ENCODE data around the gene GGT6.

The GGT6 gene

GRCh38 chr17:4541328-4542002 is 18.9 kb downstream of the GGT6 start:
- H3K4me3 ChIP-seq (ENCODE audit: severe bottlenecking): no peak overlapping the region
- peaks cover 65% of the 10 kb centered on the region for H3K36me3 ChIP-seq (ENCODE audit: low read depth)
- no peaks in the 10 kb centered on the region for H3K9me3 ChIP-seq (ENCODE audit: severe bottlenecking)
- H3K27ac ChIP-seq (ENCODE audit: poor library complexity, severe bottlenecking): no peak overlapping the region
- TF ChIP-seq, protein P1, sequence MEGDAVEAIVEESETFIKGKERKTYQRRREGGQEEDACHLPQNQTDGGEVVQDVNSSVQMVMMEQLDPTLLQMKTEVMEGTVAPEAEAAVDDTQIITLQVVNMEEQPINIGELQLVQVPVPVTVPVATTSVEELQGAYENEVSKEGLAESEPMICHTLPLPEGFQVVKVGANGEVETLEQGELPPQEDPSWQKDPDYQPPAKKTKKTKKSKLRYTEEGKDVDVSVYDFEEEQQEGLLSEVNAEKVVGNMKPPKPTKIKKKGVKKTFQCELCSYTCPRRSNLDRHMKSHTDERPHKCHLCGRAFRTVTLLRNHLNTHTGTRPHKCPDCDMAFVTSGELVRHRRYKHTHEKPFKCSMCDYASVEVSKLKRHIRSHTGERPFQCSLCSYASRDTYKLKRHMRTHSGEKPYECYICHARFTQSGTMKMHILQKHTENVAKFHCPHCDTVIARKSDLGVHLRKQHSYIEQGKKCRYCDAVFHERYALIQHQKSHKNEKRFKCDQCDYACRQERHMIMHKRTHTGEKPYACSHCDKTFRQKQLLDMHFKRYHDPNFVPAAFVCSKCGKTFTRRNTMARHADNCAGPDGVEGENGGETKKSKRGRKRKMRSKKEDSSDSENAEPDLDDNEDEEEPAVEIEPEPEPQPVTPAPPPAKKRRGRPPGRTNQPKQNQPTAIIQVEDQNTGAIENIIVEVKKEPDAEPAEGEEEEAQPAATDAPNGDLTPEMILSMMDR (IDR thresholded peaks at IDR 0.05; ENCODE audit: poor library complexity, severe bottlenecking): no peak
- DNase-seq (ENCODE audit: low spot score) (no peak), ATAC-seq (ENCODE audit: low read depth) (no peak)
- no peaks in the 10 kb centered on the region for H3K27me3 ChIP-seq (ENCODE audit: insufficient read depth, poor library complexity, severe bottlenecking)
- H3K4me1 ChIP-seq (ENCODE audit: insufficient read depth, poor library complexity, severe bottlenecking): no peaks in the 10 kb centered on the region

DNA sequence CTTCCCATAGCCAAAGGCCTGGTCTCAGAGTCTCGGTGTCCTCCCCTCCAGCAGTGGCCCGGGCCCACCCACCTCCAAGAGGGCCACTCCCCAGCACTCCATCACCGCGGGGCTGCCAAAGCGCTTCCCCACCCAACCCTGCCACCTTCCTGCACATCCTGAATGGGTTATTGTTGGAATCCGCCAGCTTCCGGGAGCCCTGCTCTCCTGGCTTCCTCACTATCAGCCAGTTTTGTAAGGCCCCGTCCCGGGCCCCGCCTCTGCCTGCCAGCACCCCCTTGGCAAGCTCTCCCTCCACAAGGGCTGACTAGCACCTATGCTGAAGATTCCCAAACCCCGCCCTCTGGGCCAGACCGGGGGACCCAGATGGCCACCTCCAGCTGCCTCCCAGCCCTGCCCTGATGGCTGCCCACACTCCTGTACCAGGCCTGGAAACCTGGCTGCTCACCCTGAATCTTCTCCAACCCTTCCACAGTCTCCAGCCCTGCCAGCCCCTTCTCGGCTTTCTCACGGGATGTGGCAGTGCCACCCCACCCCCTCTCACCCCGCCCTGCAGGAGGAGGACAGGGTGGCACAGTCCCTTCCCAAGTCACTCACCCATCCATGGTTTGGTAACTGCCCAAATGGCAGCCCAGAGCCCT is 19.6 kb downstream of the GGT6 start:
- ATAC-seq (ENCODE audit: low read depth) (no peak), DNase-seq (ENCODE audit: low spot score) (no peak)
- H3K36me3 ChIP-seq (ENCODE audit: low read depth): peaks cover 58% of the 10 kb centered on the region
- H3K27ac ChIP-seq (ENCODE audit: poor library complexity, severe bottlenecking): no peak overlapping the region
- H3K4me3 ChIP-seq (ENCODE audit: severe bottlenecking): no peak overlapping the region
- TF ChIP-seq, protein P1 (IDR thresholded peaks at IDR 0.05; ENCODE audit: poor library complexity, severe bottlenecking): no peak
- no peaks in the 10 kb centered on the region for H3K9me3 ChIP-seq (ENCODE audit: severe bottlenecking)
- H3K27me3 ChIP-seq (ENCODE audit: insufficient read depth, poor library complexity, severe bottlenecking): no peaks in the 10 kb centered on the region
- no peaks in the 10 kb centered on the region for H3K4me1 ChIP-seq (ENCODE audit: insufficient read depth, poor library complexity, severe bottlenecking)

DNA sequence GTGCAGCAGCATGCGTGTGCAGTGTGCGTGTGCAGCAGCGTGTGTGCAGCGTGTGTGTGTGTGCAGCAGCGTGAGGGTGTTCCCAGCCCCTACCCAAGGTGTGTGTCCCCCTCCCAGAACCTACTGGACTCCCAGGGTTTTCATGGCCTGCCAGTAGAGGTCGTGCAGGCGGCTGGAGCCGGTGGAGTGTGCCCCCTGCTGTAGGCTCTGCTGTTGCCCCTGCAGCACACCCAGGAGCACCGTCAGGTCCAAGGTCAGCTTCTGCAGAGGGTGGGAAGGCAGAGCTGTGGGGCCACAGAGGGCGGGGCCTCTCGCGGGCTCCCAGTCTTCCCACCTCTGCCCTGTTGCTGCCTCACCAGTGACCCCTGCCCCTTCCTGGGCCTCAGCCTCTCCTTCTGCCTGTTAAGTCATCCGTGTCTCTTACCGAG is 20.1 kb downstream of the GGT6 start:
- TF ChIP-seq, protein P1 (IDR thresholded peaks at IDR 0.05; ENCODE audit: poor library complexity, severe bottlenecking): no peak
- H3K36me3 ChIP-seq (ENCODE audit: low read depth): peaks cover 53% of the 10 kb centered on the region
- H3K4me1 ChIP-seq (ENCODE audit: insufficient read depth, poor library complexity, severe bottlenecking): no peaks in the 10 kb centered on the region
- DNase-seq (ENCODE audit: low spot score): no peak
- H3K27ac ChIP-seq (ENCODE audit: poor library complexity, severe bottlenecking): no peak overlapping the region
- H3K4me3 ChIP-seq (ENCODE audit: severe bottlenecking): no peak overlapping the region
- no peaks in the 10 kb centered on the region for H3K9me3 ChIP-seq (ENCODE audit: severe bottlenecking)
- no peak for ATAC-seq (ENCODE audit: low read depth)
- no peaks in the 10 kb centered on the region for H3K27me3 ChIP-seq (ENCODE audit: insufficient read depth, poor library complexity, severe bottlenecking)

GRCh38 chr17:4539576-4540223 is 20.7 kb downstream of the GGT6 start:
- ATAC-seq (ENCODE audit: low read depth): no peak
- no peaks in the 10 kb centered on the region for H3K27me3 ChIP-seq (ENCODE audit: insufficient read depth, poor library complexity, severe bottlenecking)
- peaks cover 50% of the 10 kb centered on the region for H3K36me3 ChIP-seq (ENCODE audit: low read depth)
- no peak overlapping the region for H3K27ac ChIP-seq (ENCODE audit: poor library complexity, severe bottlenecking)
- TF ChIP-seq, protein P1 (IDR thresholded peaks at IDR 0.05; ENCODE audit: poor library complexity, severe bottlenecking): no peak
- H3K9me3 ChIP-seq (ENCODE audit: severe bottlenecking): no peaks in the 10 kb centered on the region
- H3K4me1 ChIP-seq (ENCODE audit: insufficient read depth, poor library complexity, severe bottlenecking): no peaks in the 10 kb centered on the region
- no peak for DNase-seq (ENCODE audit: low spot score)
- no peak overlapping the region for H3K4me3 ChIP-seq (ENCODE audit: severe bottlenecking)

All from RWPE2 (cell line).